ENCODE results near the gene PAX7. TPM values are rescaled to one million over a fixed set of nuclear protein-coding genes. Genes with fewer than 3 reads are reported as not detected.

The PAX7 gene
- total RNA-seq, 1 donor from 2014 or later: not detected

- DNase-seq (ENCODE audit: low read depth in 2 of 2): no peak
Measured at GRCh38 chr1:18618546-18619466, 11.8 kb upstream of the PAX7 start.

GRCh38 chr1:18619467-18619835, 11.2 kb upstream of the PAX7 start:
- DNase-seq (ENCODE audit: low read depth in 2 of 2): no peak

- DNase-seq (ENCODE audit: low read depth in 2 of 2): no peak
Measured at GRCh38 chr1:18628511-18628910, 2.1 kb upstream of the PAX7 start.

DNA sequence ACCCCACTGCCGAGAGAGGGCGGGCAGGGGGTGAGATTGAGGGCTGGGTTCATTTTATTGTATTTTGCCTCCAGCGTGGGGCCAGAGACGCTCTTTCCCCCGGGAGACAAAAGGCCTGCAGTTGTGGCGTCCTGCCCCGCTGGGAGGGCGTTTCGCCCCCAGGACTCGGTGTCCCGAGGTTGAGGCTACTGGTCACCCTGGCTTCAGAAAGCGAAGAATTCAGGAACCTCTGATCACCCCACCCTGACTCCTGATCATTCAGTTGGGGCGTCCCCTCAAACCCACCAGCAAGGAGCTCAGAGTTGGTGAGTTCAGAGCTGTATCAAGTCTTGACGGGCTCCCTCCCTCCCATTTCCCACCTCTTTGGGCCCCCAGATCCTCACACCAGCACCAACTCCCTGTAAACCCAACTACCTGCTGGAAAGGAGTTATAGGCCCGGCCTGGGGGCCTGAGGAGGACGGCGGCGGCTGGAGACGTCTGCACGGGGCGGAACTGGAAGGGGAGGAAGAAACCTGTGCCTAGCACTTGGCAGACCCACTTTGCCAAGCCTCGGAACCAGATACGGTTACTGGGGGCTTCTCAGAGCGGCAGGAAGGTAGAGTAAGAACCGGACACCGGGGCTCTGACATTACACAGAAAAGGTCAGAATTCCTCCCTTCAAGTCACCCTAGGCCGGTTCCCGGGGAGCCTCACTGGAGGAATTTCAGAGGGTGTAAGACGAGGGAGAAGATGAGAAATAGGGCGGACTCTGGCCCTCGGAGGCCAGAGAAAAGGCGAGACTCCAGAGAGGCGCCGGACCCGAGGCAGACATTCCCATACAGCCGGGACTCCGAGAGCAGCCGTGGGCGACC, 761 bp upstream of the PAX7 start:
- no peak for DNase-seq (ENCODE audit: low read depth in 2 of 2)

DNA sequence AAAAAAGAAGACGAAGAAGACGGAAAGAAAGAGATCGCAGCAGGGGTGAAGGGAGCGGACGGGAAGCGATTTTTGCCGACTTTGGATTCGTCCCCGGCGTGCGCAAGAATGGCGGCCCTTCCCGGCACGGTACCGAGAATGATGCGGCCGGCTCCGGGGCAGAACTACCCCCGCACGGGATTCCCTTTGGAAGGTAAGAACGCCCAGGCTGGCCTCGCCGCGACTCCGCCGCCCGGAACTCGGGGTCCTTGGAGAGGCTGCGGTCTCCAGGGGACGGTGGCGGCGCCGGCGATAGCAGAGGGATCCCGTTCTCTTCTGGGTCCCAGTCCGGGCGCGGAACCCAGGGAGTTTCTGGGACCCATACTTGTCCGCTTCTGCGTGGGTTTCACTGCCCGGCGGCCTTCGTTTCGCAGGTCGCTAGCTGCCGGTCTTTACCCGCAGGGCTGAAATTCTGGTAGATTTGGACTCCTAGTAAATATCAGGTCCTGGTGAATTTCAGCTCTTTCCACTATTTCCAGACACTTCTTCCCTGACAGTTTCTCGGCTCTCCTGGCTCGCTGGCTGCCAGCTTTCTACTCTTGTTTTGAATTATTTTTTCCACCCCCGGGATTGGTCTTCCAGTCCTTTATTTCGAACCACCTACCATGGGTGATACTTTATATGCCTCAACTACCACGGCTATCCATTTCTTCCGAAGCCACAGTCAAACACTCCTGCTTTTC, 1.0 kb downstream of the PAX7 start:
- DNase-seq (ENCODE audit: low read depth in 2 of 2): no peak

DNA sequence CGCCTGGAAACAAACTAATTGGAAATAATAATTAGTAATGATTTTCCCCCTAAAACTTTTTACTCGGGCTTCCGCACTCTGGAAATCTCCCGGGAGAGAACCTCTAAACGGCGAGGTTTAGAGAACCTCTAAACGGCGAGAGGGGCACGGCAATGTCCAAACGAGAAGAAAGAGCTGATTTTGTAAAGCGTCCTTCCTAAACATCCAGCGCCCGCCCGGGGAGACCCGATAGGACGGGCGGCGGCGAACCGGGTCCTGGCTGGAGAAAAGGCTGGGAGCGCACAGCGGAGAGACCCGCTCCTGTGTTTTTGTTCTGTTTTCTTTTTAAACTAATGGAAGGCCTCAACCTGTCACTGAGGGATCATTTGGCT, 1.6 kb downstream of the PAX7 start:
- no peak for DNase-seq (ENCODE audit: low read depth in 2 of 2)

GRCh38 chr1:18632783-18633421, 2.3 kb downstream of the PAX7 start:
- DNase-seq (ENCODE audit: low read depth in 2 of 2): no peak

DNA sequence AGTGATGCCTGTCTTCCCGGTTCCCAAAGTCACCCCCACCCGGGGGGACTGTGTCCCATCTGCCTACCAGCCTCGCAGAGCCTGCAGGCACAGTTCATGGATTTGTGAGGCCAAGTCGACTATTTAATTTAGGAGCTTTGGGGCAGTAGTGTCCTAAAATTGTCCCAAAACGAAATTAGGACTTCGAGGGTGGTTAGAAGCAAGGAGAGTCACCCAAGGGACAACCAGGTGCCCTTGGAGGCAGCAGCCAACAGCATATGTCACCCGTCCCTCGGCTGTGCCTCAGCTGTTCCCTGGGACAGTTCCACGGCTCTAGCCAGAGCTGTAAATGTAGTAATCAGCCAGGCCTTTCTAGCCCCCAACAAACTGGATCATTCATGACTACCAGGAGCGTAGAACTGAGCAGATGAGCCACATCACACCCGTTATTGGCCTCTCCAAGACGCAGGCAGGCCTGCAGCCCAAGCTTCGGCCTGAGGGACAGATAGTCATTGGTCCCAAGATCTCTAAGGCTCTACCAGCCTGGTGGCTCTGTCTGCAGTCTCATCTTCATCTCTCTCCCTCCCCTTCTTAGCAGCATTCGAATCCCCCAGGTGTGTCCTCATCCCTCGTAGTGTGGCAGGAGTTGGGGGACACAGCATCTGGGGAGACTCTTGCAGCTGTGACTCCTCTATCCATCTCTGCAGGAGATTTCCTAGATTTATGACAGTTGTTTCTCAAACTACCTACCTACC, 2.9 kb downstream of the PAX7 start:
- DNase-seq (ENCODE audit: low read depth in 2 of 2): no peak

DNA sequence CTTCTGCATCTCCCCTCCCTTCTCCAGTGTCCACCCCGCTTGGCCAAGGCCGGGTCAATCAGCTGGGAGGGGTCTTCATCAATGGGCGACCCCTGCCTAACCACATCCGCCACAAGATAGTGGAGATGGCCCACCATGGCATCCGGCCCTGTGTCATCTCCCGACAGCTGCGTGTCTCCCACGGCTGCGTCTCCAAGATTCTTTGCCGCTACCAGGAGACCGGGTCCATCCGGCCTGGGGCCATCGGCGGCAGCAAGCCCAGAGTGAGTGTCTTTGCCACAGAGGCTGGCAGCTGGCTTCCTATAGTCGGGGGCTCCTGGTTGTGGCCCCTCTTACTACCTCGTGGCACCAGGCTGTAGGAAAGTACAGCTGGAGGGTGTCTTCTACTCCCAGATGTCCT, 3.6 kb downstream of the PAX7 start:
- DNase-seq (ENCODE audit: low read depth in 2 of 2): no peak

GRCh38 chr1:18635070-18635577, 4.5 kb downstream of the PAX7 start:
- no peak for DNase-seq (ENCODE audit: low read depth in 2 of 2)

DNA sequence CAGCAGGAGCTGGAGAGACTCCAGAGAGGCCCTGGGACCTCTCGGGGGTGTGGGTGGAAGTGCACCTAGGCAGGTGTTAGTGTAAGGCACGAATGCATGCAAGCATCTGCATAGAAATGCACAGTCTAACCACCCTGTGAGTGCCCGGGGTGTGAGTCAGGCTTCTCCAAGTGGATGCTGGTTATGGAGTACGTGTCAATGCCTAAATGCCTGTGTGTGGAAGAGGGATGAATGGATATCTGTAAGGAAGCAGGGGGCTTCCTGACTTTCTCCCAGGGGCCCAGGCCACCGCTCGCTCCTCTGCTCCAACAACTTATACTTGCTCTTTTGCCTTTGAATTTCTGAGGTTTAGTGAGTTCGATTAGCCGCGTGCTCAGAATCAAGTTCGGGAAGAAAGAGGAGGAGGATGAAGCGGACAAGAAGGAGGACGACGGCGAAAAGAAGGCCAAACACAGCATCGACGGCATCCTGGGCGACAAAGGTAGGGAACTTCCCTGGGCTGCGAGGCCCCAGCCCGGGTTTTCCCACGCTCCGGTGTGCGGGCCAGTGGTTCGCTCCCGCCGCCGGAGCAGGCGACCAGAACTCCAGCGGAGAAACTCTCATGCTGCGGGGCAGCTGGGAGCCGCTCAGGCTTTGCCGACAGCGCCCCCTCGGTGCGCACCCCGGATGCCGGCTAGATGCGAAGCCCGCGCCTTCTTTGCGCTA, 5.4 kb downstream of the PAX7 start:
- DNase-seq (ENCODE audit: low read depth in 2 of 2): no peak

DNA sequence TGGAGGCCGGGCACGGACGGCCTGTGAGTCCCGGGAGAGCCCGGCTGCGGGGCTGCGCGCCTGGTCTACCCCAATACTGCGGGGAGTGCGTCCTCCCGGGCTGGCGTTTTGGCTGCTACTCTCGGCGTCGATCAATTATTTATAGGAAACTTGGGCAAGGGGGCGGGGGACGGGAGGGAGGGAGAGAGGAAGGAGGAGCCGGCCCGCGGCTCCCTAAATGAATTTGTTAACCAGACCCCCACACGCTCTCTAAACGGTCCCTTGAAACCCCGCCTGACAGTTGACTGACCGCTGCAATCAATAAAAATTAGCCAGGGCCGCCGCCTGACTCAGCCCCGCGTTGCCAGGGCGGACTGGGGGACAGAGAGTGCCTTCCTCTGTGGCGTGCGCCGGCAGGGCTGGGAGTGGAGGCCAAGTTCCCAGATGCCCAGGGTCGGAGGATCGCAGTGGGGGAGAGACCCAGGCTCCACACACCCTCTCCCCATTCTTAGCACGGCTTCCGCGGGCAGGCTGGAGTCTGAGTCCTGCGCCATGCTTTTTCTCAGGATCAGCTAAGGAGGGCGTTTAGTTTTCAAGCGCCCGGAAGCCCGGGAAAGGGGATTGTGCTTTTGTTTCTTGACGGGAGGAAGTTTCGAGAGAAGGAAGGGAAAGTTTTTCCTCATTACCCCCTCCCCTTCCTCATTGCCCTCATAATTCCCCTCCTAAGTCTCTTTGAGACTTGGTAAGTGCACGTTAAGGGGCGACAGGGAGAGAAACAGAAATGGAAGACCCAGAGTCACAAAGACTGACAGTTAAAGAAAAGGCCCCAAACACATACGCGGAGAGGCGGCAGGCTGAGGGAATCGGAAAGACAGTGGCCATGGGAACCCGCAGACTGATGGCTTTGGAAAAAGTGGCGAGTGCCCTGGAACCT, 6.2 kb downstream of the PAX7 start:
- DNase-seq (ENCODE audit: low read depth in 2 of 2): no peak

DNA sequence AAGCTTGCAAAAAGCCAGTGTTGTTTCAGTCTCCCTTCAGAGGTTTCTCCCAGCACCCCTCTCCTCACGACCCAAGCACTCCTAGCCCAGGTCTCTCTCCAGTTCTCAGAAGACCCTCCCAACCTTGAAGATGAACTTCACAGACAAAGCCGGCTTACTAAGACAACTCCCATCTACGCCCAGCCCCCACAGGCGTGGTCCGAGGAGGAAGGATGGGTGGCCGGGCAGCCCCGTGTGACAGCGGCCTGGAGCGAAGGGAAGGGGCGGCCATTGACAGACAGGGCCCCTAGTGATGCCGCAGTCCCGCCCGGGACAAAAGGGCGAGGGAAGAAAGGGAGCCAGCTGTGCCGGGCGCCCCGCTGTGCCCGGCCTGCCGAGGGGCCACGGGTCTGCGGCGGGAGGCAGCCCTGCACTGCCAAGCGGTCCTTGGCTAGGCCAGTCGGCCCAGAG, 6.9 kb downstream of the PAX7 start:
- DNase-seq (ENCODE audit: low read depth in 2 of 2): no peak

- no peak for DNase-seq (ENCODE audit: low read depth in 2 of 2)
Measured at GRCh38 chr1:18637962-18638834, 7.6 kb downstream of the PAX7 start.

DNA sequence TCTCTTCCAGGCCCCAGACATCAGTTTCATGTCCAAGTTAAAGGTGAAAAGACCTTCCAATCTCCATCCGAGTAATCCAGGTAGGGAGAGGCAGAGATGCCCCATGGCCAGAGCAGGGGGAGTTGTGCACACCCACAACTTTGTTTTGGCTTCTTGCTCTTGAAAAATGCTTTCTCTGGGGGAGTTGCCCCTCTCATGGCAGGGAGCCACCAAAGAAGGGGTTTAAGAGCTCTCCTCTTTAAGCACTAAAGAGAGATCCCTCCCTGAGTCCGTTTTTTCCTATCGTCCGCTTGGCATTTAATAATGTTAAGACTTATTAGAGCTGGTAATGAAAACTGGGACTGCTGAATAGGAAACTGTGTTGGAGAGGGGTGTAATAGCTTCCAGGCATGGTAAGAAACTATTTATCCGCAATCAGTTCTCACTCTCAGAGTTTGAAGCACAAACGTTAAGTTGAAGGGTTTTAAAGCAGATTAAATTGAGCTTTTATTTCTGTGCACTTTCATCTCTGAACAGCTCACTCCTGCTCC, 8.3 kb downstream of the PAX7 start:
- DNase-seq (ENCODE audit: low read depth in 2 of 2): no peak

DNA sequence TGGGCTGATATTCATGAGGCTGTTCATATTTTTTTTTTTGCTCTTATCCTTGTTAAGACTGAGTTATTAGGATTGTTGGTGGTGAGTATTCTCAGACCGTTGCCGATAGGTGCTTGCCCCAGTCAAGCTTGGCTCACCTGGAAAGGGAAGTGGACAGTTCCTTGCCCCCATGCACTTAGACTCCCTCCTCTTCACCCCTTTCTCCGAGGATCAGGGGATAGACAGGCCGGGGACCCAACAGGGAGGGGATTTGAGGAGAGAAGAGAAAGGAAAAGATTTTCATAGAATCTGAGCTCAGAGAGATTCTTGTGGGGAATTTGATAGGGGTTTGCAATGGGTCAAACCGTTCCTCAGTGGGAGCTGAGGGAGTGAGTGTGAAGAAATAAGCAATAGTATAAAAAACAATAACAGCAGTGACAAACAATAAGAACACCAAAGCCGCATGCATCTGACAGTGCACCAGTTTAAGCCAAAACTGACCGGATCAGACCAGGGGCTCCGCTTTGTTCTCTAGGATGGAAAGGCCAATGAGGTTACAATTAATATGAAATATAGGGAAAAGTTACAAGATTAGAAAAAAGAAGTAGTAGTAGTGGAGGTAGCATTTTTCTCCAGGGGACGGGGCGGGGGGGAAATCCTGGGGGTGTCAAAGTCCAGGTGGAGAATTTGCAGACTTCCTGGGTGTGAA, 8.9 kb downstream of the PAX7 start:
- no peak for DNase-seq (ENCODE audit: low read depth in 2 of 2)
